Measurements from ENCODE around the gene ATP6V1G2. TPM values are rescaled to one million over a fixed set of nuclear protein-coding genes. Genes with fewer than 3 reads are reported as not detected.

The ATP6V1G2 gene
- total RNA-seq, 4 donors from 2014 or later = 0.60 to 3.8 (median 2.2) TPM

DNA sequence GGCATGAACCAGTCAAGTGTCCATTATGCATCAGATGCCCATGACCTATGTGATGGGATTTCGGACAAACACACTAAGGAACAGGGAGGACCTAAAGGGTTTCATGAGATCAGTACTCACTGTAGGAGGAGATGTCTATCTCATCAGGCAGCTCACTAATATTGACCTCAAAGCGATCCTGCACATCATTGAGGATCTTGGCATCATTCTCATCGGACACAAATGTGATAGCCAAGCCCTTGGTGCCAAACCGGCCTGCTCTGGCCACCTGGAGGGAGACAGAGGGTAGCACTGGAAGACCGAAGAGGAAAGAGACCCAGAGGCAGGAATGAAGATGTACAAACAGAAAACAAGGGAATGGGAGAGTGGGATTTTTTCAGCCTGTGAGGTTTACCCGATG, 15.7 kb downstream of the ATP6V1G2 start:
- H3K36me3 ChIP-seq = peaks cover 0 to 67% (median 35%) of the 10 kb centered on the region in 3 donors
- H3K9me3 ChIP-seq = no peaks in the 10 kb centered on the region
- 68 to 71% methylated on average over 5 to 6 of the region's 6 CpGs for WGBS, 2 donors
- no peak overlapping the region for H3K4me3 ChIP-seq
- H3K4me1 ChIP-seq = peaks cover 0 to 3% (median 0%) of the 10 kb centered on the region in 4 donors
- H3K27ac ChIP-seq = no peak overlapping the region
- no peak for DNase-seq (ENCODE audit: low spot score in 2 of 2)
- no peaks in the 10 kb centered on the region for H3K27me3 ChIP-seq
- TF ChIP-seq, protein P1, sequence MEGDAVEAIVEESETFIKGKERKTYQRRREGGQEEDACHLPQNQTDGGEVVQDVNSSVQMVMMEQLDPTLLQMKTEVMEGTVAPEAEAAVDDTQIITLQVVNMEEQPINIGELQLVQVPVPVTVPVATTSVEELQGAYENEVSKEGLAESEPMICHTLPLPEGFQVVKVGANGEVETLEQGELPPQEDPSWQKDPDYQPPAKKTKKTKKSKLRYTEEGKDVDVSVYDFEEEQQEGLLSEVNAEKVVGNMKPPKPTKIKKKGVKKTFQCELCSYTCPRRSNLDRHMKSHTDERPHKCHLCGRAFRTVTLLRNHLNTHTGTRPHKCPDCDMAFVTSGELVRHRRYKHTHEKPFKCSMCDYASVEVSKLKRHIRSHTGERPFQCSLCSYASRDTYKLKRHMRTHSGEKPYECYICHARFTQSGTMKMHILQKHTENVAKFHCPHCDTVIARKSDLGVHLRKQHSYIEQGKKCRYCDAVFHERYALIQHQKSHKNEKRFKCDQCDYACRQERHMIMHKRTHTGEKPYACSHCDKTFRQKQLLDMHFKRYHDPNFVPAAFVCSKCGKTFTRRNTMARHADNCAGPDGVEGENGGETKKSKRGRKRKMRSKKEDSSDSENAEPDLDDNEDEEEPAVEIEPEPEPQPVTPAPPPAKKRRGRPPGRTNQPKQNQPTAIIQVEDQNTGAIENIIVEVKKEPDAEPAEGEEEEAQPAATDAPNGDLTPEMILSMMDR (IDR thresholded peaks at IDR 0.05) = no peak
- TF ChIP-seq EP300 (IDR thresholded peaks at IDR 0.05) (peak in 1 of 2 donors; percentile 14), POLR2A (IDR thresholded peaks at IDR 0.05) (no peak)

DNA sequence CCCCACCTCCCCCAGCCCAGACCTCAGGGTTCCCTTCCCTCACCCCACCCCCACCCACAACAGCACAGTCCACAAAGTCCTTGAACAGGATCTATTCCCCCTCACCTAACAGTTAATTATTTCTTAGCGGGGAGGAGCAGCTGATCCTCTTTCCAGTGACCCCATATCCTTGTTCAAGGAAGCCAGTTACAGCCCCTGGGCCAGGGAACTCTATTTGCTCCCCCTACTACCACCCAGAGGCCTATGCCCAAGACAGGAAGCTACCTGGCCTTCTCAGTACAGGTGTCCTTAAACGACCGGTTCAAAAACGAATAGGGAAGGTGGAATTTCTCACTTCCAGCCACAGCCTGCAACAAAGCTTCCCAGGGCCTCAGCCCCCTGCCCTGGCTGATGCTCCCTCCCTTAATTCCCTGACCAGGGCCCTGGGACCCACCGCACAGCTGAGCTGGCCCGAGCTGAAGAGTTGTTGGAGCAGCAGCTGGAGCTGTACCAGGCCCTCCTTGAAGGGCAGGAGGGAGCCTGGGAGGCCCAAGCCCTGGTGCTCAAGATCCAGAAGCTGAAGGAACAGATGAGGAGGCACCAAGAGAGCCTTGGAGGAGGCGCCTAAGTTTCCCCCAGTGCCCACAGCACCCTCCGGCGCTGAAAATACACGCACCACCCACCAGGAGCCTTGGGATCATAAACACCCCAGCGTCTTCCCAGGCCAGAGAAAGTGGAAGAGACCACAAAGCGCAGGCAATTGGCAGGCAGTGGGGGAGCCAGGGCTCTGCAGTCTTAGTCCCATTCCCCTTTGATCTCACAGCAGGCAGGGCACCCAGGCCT, 16.9 kb downstream of the ATP6V1G2 start:
- H3K4me3 ChIP-seq = no peak overlapping the region
- no peaks in the 10 kb centered on the region for H3K4me1 ChIP-seq
- DNase-seq (ENCODE audit: low spot score in 2 of 2) = no peak
- TF ChIP-seq, protein P1 (IDR thresholded peaks at IDR 0.05) = no peak
- WGBS, 2 donors = 40 to 49% methylated on average over 12 of the region's 12 CpGs
- H3K27ac ChIP-seq = no peak overlapping the region
- no peaks in the 10 kb centered on the region for H3K9me3 ChIP-seq
- H3K27me3 ChIP-seq = no peaks in the 10 kb centered on the region
- peaks cover 0 to 55% (median 30%) of the 10 kb centered on the region in 3 donors for H3K36me3 ChIP-seq

DNA sequence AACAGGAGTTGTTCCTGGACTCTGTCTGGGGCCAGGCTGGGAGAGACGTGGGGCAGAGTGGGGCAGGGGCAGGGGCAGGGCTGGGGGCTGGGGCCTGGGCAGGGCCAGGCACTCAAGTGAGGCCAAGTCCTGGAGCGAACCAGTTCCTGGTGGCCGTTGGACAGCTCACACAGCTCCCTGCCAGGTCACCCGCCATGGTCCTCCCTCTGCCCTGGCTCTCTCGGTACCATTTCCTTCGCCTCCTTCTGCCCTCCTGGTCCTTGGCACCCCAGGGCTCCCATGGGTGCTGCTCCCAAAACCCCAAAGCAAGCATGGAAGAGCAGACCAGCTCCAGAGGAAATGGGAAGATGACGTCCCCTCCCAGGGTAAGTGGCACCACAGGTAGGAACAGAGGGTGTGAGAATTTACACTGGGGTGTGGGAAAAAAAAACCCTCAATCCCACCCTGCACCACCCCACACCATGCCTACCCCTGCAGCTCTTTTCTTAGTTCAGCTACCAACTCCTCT, 17.5 kb downstream of the ATP6V1G2 start, which contains the start of gene MCCD1:
Gene MCCD1 (plus strand): TSS at position 142 of the 508 bp plus-strand sequence. CDS start 53 bp downstream, at position 195.
- Histone ChIP-seq H3K27me3 (no peaks in the 10 kb centered on the region), H3K4me1 (no peaks in the 10 kb centered on the region), H3K36me3 (peaks cover 0 to 49% (median 23%) of the 10 kb centered on the region in 3 donors), H3K4me3 (no peak within 1 kb of the TSS), H3K27ac (no peak within 1 kb of the TSS), H3K9me3 (no peaks in the 10 kb centered on the region)
- 52 to 59% methylated on average over 7 of the region's 7 CpGs for WGBS, 2 donors
- DNase-seq (ENCODE audit: low spot score in 2 of 2) = no peak
- TF ChIP-seq POLR2A (IDR thresholded peaks at IDR 0.05) (no peak), EP300 (IDR thresholded peaks at IDR 0.05) (no peak)
- TF ChIP-seq, protein P1 (IDR thresholded peaks at IDR 0.05) = no peak

DNA sequence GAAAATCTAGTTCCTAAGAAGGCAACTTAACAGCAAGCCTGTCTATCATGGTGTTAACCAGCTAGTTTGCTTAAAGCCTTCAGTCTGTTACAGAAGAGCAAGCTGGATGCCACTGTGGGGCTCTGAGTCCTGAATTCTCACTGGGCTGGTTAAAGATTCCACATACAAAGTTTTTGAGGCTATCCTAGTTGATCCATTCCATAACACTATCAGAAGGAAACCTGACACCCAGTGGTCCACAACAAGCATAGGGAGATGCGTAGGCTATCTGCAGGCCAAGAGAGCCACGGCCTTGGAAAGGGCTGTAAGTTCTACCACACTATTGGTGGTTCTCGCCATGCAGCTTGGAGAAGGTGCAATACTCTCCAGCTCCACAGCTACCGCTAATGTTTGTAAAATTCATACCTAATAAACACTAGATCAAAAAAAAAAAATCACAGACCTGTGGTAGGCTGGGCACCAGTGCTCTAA, 18.1 kb downstream of the ATP6V1G2 start:
- no peaks in the 10 kb centered on the region for H3K27me3 ChIP-seq
- 90 to 95% methylated on average over 4 of the region's 4 CpGs for WGBS, 2 donors
- DNase-seq (ENCODE audit: low spot score in 2 of 2) = no peak
- peaks cover 0 to 43% (median 20%) of the 10 kb centered on the region in 3 donors for H3K36me3 ChIP-seq
- no peaks in the 10 kb centered on the region for H3K4me1 ChIP-seq
- TF ChIP-seq EP300 (IDR thresholded peaks at IDR 0.05) (no peak), POLR2A (IDR thresholded peaks at IDR 0.05) (no peak)
- TF ChIP-seq, protein P1 (IDR thresholded peaks at IDR 0.05) = no peak
- no peak overlapping the region for H3K27ac ChIP-seq
- no peak overlapping the region for H3K4me3 ChIP-seq
- no peaks in the 10 kb centered on the region for H3K9me3 ChIP-seq

Measured in tibial nerve (tissue), 4 donors.